GM12864 (cell line): ENCODE data around the gene C1orf174.
A peak's percentile ranks its signal among the peaks of the same experiment; 100 is the strongest.
"Not testable (repeated sequence)": the region's sequence is repeated elsewhere in the genome, so short reads cannot be mapped to it uniquely, and the experiment has no call there.

Experiments
- DNase-seq: peaks from one replicate; pipeline ENCODE4 v3.0.0-alpha.2; 2011; ENCODE audit warnings: low read depth
- H3K4me3 ChIP-seq: 2 replicates; pipeline ENCODE4 v1.5.1; 2011; ENCODE audit warnings: mild to moderate bottlenecking, low read depth, low read length, control low read depth
- CTCF ChIP-seq: IDR thresholded peaks from 2 replicates; pipeline ENCODE4 v1.5.1; 2011; ENCODE audit warnings: low read depth, mild to moderate bottlenecking, moderate library complexity, low read length, control low read depth, inconsistent platforms; ENCODE audit errors: missing control alignments

The C1orf174 gene

GRCh38 chr1:3921765-3922164 lies 21.7 kb upstream of the C1orf174 start:
- no peak for DNase-seq
- 0 out of 2 replicates have a peak overlapping the region, but pooled peaks have one; percentile 0 for H3K4me3 ChIP-seq
- TF ChIP-seq CTCF: no peak

GRCh38 chr1:3919706-3920105 lies 19.6 kb upstream of the C1orf174 start:
- DNase-seq: no peak
- no peak overlapping the region for H3K4me3 ChIP-seq
- no peak for TF ChIP-seq CTCF

- no peak for DNase-seq
- TF ChIP-seq CTCF: no peak
- no peak overlapping the region for H3K4me3 ChIP-seq
Observed at GRCh38 chr1:3918966-3919611, 19.0 kb upstream of the C1orf174 start.

GRCh38 chr1:3918359-3918758 lies 18.3 kb upstream of the C1orf174 start:
- not testable (repeated sequence) for H3K4me3 ChIP-seq, DNase-seq

GRCh38 chr1:3917761-3918160 lies 17.7 kb upstream of the C1orf174 start:
- H3K4me3 ChIP-seq: no peak overlapping the region
- DNase-seq: no peak
- no peak for TF ChIP-seq CTCF

GRCh38 chr1:3915551-3916121 lies 15.6 kb upstream of the C1orf174 start:
- no peak overlapping the region for H3K4me3 ChIP-seq
- no peak for DNase-seq
- no peak for TF ChIP-seq CTCF

GRCh38 chr1:3914911-3915310 lies 14.8 kb upstream of the C1orf174 start:
- no peak overlapping the region for H3K4me3 ChIP-seq
- DNase-seq: no peak
- TF ChIP-seq CTCF: no peak
